Lung (tissue), 12 donors: ENCODE measurements around the gene PASK. TPM values are rescaled to one million over a fixed set of nuclear protein-coding genes. Genes with fewer than 3 reads are reported as not detected.
"Not testable (repeated sequence)": the region's sequence is repeated elsewhere in the genome, so short reads cannot be mapped to it uniquely, and the experiment has no call there.

Source experiments
- ATAC-seq: fragments of 200-7000 bp; cut with Tn5 transposase; one replicate; pipeline ENCODE4 v1.9.1; 2020; ENCODE audit warnings: moderate number of reproducible peaks; ENCODE audit not compliant: insufficient read depth, low FRiP score
- DNase-seq, 3 donors: peaks; one replicate each; pipeline ENCODE4 v3.0.0-alpha.2; 2013 to 2017
- H3K27ac ChIP-seq, 2 donors: one replicate each; pipeline ENCODE4 v1.5.1; 2013; ENCODE audit warnings: mild to moderate bottlenecking in 2 of 2, moderate library complexity in 2 of 2, control low read depth in 1 of 2, inconsistent platforms in 1 of 2, low read depth in 1 of 2, low read length in 1 of 2
- H3K27me3 ChIP-seq, 3 donors: one replicate each; pipeline ENCODE4 v1.5.1; 2013; ENCODE audit warnings: low read length in 2 of 3; ENCODE audit not compliant: control insufficient read depth in 3 of 3, insufficient read depth in 3 of 3
- H3K36me3 ChIP-seq, 4 donors: one replicate each; pipeline ENCODE4 v1.5.1; 2013; ENCODE audit warnings: low read length in 4 of 4, mild to moderate bottlenecking in 1 of 4, moderate library complexity in 1 of 4; ENCODE audit not compliant: control insufficient read depth in 4 of 4, insufficient read depth in 4 of 4
- H3K4me1 ChIP-seq, 5 donors: one replicate each; pipeline ENCODE4 v1.5.1; 2013; ENCODE audit warnings: low read length in 5 of 5, mild to moderate bottlenecking in 2 of 5, moderate library complexity in 1 of 5; ENCODE audit not compliant: control insufficient read depth in 5 of 5, insufficient read depth in 5 of 5
- H3K4me3 ChIP-seq: one replicate; pipeline ENCODE4 v1.5.1; 2013; ENCODE audit warnings: mild to moderate bottlenecking, control low read depth, moderate library complexity
- H3K9ac ChIP-seq, 2 donors: one replicate each; pipeline ENCODE4 v1.5.1; 2013; ENCODE audit warnings: low read length in 2 of 2, control low read depth in 1 of 2; ENCODE audit not compliant: insufficient read depth in 1 of 2
- H3K9me3 ChIP-seq, 4 donors: one replicate each; pipeline ENCODE4 v1.5.1; 2013; ENCODE audit warnings: low read length in 3 of 4, mild to moderate bottlenecking in 1 of 4, moderate library complexity in 1 of 4; ENCODE audit not compliant: control insufficient read depth in 4 of 4, insufficient read depth in 3 of 4
- CTCF ChIP-seq: IDR thresholded peaks from 2 replicates; pipeline ENCODE4 v1.5.1; 2012; ENCODE audit warnings: mild to moderate bottlenecking; ENCODE audit errors: control extremely low read depth, extremely low read depth
- WGBS, 2 donors: extraction: QIAGEN DNeasy Blood & Tissue Kit; methylation state at CpG; one replicate each; pipeline ENCODE4 v1.1.7; 2013; 5-methylcytosine and 5-hydroxymethylcytosine counted together
- polyA plus RNA-seq, 2 donors: library from polyadenylated mRNA; stranded (reverse); fragments of 200-250 nt; gene quantifications; one replicate each; pipeline ENCODE4 v1.2.1, GENCODE V29; 2013
- total RNA-seq, 2 donors: library from RNA; depleted of rRNA in 1 of 2; stranded (reverse); fragments of >200 nt in 1 of 2; gene quantifications; one replicate each; pipeline ENCODE4 v1.2.1, GENCODE V29; 2014 to 2021
- donor health status: control.
- donor health status: control.
- donor health status: Bipolar disorder and iron deficiency.
- donor health status: healthy.
- donor health status: DM: yes; HTN: yes; CAD: no.

PASK gene
- total and polyA plus RNA-seq, 4 donors = 3.5 to 21.8 (median 13.2) TPM

GRCh38 chr2:241094924-241095420 is 54.3 kb downstream of the PASK start:
- Histone ChIP-seq H3K27me3 (no peaks in the 10 kb centered on the region), H3K36me3 (peaks cover 27 to 57% (median 46%) of the 10 kb centered on the region in 4 donors), H3K9ac (no peak overlapping the region), H3K4me1 (peaks cover 0 to 7% (median 0%) of the 10 kb centered on the region in 5 donors), H3K9me3 (no peaks in the 10 kb centered on the region), H3K4me3 (no peak overlapping the region), H3K27ac (no peak overlapping the region)
- TF ChIP-seq CTCF = no peak
- ATAC-seq = no peak
- WGBS, 2 donors = 71 to 91% methylated on average over 5 to 6 of the region's 6 CpGs
- DNase-seq = no peak

- no peak overlapping the region for H3K9ac ChIP-seq
- H3K36me3 ChIP-seq = peaks cover 27 to 58% (median 46%) of the 10 kb centered on the region in 4 donors
- H3K4me1 ChIP-seq = peaks cover 0 to 7% (median 0%) of the 10 kb centered on the region in 5 donors
- H3K9me3 ChIP-seq = no peaks in the 10 kb centered on the region
- ATAC-seq = no peak
- DNase-seq = no peak
- no peak overlapping the region for H3K4me3 ChIP-seq
- TF ChIP-seq CTCF = no peak
- peak overlapping the region in 1 of 2 donors; percentile 32 for H3K27ac ChIP-seq
- H3K27me3 ChIP-seq = no peaks in the 10 kb centered on the region
- WGBS, 2 donors = 95 to 97% methylated on average over 7 of the region's 7 CpGs
Observed at GRCh38 chr2:241094172-241094571, 55.1 kb downstream of the PASK start.

GRCh38 chr2:241093133-241093781 is 56.0 kb downstream of the PASK start:
- H3K4me1 ChIP-seq, H3K9me3 ChIP-seq, H3K4me3 ChIP-seq, H3K9ac ChIP-seq, H3K27me3 ChIP-seq, DNase-seq: not testable (repeated sequence)
- peaks cover 32 to 55% (median 47%) of the 10 kb centered on the region in 4 donors for H3K36me3 ChIP-seq
- WGBS, 2 donors = 65 to 85% methylated on average over 10 of the region's 10 CpGs
- H3K27ac ChIP-seq = peak overlapping the region in 1 of 2 donors; percentile 55
- ATAC-seq = peak; percentile 13

GRCh38 chr2:241092677-241093076 is 56.6 kb downstream of the PASK start:
- Histone ChIP-seq H3K36me3 (peaks cover 36 to 61% (median 52%) of the 10 kb centered on the region in 4 donors), H3K9me3 (no peaks in the 10 kb centered on the region), H3K4me3 (no peak overlapping the region), H3K27ac (peak overlapping the region in 1 of 2 donors; percentile 39), H3K4me1 (peaks cover 0 to 7% (median 0%) of the 10 kb centered on the region in 5 donors), H3K27me3 (no peaks in the 10 kb centered on the region), H3K9ac (no peak overlapping the region)
- no peak for TF ChIP-seq CTCF
- no peak for ATAC-seq
- WGBS, 2 donors = 66 to 73% methylated on average over 8 of the region's 8 CpGs
- DNase-seq = no peak
